HL-60 (cell line): ENCODE measurements around the gene ATXN3L.

Source experiments
- CTCF ChIP-seq: IDR thresholded peaks from one replicate; pipeline ENCODE4 v1.5.1; 2011; ENCODE audit warnings: low read length, control low read depth, inconsistent platforms; ENCODE audit not compliant: insufficient read depth
- GABPA ChIP-seq: IDR thresholded peaks from 2 replicates; pipeline ENCODE4 v1.6.1; 2012; ENCODE audit warnings: low read depth
- POLR2AphosphoS5 ChIP-seq: IDR thresholded peaks from 2 replicates; pipeline ENCODE4 v1.6.1; 2012; ENCODE audit warnings: low read depth

GRCh38 chrX:13275031-13275430 lies 44.8 kb downstream of the ATXN3L start:
- no peak for TF ChIP-seq GABPA
- no peak for TF ChIP-seq CTCF
- TF ChIP-seq POLR2AphosphoS5: no peak
